Transverse colon (tissue), 4 donors: ENCODE data around the gene WFDC10A. TPM values are rescaled to one million over a fixed set of nuclear protein-coding genes. Genes with fewer than 3 reads are reported as not detected.

Experiments used
- DNase-seq: peaks from one replicate; pipeline ENCODE4 v3.0.0-alpha.2; 2019
- H3K27ac ChIP-seq, 4 donors: fragments of 200-600 bp; sonication (generic); 2 replicates each; pipeline ENCODE4 v1.5.1; 2016 to 2018; ENCODE audit warnings: inconsistent platforms in 4 of 4
- H3K27me3 ChIP-seq: fragments of 200-600 bp; sonication (generic); 2 replicates; pipeline ENCODE4 v1.5.1; 2017; ENCODE audit warnings: inconsistent platforms
- H3K36me3 ChIP-seq, 4 donors: fragments of 200-600 bp; sonication (generic); 2 replicates each; pipeline ENCODE4 v1.5.1; 2017 to 2019; ENCODE audit warnings: inconsistent platforms in 4 of 4
- H3K4me1 ChIP-seq, 4 donors: fragments of 200-600 bp; sonication (generic); 2 replicates each; pipeline ENCODE4 v1.5.1; 2017 to 2020; ENCODE audit warnings: inconsistent platforms in 4 of 4
- H3K4me3 ChIP-seq, 4 donors: fragments of 200-600 bp; sonication (generic); 1 replicate in 1 of 4; 2 replicates in 3 of 4; pipeline versions ENCODE4 v1.5.1 to v1.6.1; 2017 to 2019; ENCODE audit warnings: inconsistent platforms in 4 of 4
- H3K9me3 ChIP-seq, 2 donors: fragments of 200-600 bp; sonication (generic); 2 replicates each; pipeline ENCODE4 v1.5.1; 2017 to 2019; ENCODE audit warnings: inconsistent platforms in 2 of 2
- CTCF ChIP-seq, 5 experiments: fragments of 200-600 bp in 3 of 5; fragments of 450-650 bp in 2 of 5; sonication (generic) in 3 of 5; IDR thresholded peaks; 1 replicate in 2 of 5; 2 replicates in 3 of 5; pipeline ENCODE4 v1.5.1; 2016 to 2017; ENCODE audit warnings: antibody characterized with exemption in 5 of 5, inconsistent platforms in 3 of 5, mild to moderate bottlenecking in 2 of 5, moderate library complexity in 1 of 5
- EP300 ChIP-seq: sonication (generic); formaldehyde crosslinking; IDR thresholded peaks from one replicate; pipeline ENCODE4 v1.6.1; 2017; ENCODE audit warnings: antibody characterized with exemption, low read depth
- POLR2A ChIP-seq: fragments of 450-650 bp; IDR thresholded peaks from one replicate; pipeline ENCODE4 v1.6.1; 2016; ENCODE audit warnings: antibody characterized with exemption, mild to moderate bottlenecking, moderate library complexity
- POLR2AphosphoS5 ChIP-seq, 3 donors: sonication (generic); formaldehyde crosslinking; IDR thresholded peaks; one replicate each; pipeline ENCODE4 v1.6.1; 2016; ENCODE audit warnings: antibody characterized with exemption in 3 of 3
- WGBS, 2 donors: methylation state at CpG; one replicate each; pipeline ENCODE4 v1.1.5; 2018; ENCODE audit warnings: low coverage in 1 of 2; 5-methylcytosine and 5-hydroxymethylcytosine counted together
- in situ Hi-C, 4 donors: fragments of 200-750 bp; cut with MboI; loops; one replicate each; pipeline versions ENCODE4 v1.15.0 to v1.15.1; 2017; ENCODE audit warnings: low sequenced_read_pairs in 3 of 4, low pct_ligation_motif_present in 1 of 4, low pct_unique_long_range_greater_than_20kb in 1 of 4
- intact Hi-C: fragments of 100-400 bp; cut with DNase I; formaldehyde crosslinking; loops from one replicate; pipeline ENCODE4 v1.15.1; 2023; ENCODE audit warnings: low total_unique reads
- total RNA-seq, 4 donors: library from RNA; depleted of rRNA; stranded (reverse); fragments of >200 nt; gene quantifications; one replicate each; pipeline ENCODE4 v1.1.0, GENCODE V29; 2016

The WFDC10A gene
- total RNA-seq, 4 donors from 2014 or later, result not detected

GRCh38 chr20:45589725-45590124 is 39.8 kb upstream of the WFDC10A start:
- Histone ChIP-seq H3K27me3 (no peaks in the 10 kb centered on the region), H3K9me3 (no peaks in the 10 kb centered on the region), H3K4me1 (no peaks in the 10 kb centered on the region), H3K4me3 (no peak overlapping the region), H3K27ac (no peak overlapping the region), H3K36me3 (no peaks in the 10 kb centered on the region)
- intact Hi-C loops (no loop called here), in situ Hi-C loops (loop anchor here in 1 of 4 donors (25.0 kb wide), 1 partner anchor 173 kb away; no protein-coding TSS in a partner anchor)
- WGBS, 2 donors, result 19 to 43% methylated on average over 1 of the region's 1 CpG
- TF ChIP-seq POLR2AphosphoS5 (IDR thresholded peaks at IDR 0.05), result no peak
- TF ChIP-seq CTCF (IDR thresholded peaks at IDR 0.05), result no peak
- TF ChIP-seq POLR2A, result no peak
- TF ChIP-seq EP300, result no peak
- DNase-seq, result no peak

- Histone ChIP-seq H3K4me1 (no peaks in the 10 kb centered on the region), H3K4me3 (no peak overlapping the region), H3K36me3 (no peaks in the 10 kb centered on the region), H3K27ac (no peak overlapping the region), H3K27me3 (no peaks in the 10 kb centered on the region), H3K9me3 (no peaks in the 10 kb centered on the region)
- 32 to 46% methylated on average over 4 to 5 of the region's 5 CpGs for WGBS, 2 donors
- intact Hi-C loops (no loop called here), in situ Hi-C loops (loop anchor here in 1 of 4 donors (25.0 kb wide), 1 partner anchor 170 kb away; no protein-coding TSS in a partner anchor)
- no peak for TF ChIP-seq EP300
- TF ChIP-seq CTCF (IDR thresholded peaks at IDR 0.05), result peak; percentile 38 to 88 (median 63)
- DNase-seq, result no peak
Measured at GRCh38 chr20:45592574-45593189, 36.9 kb upstream of the WFDC10A start.

GRCh38 chr20:45593498-45593897 is 36.0 kb upstream of the WFDC10A start:
- no peaks in the 10 kb centered on the region for H3K36me3 ChIP-seq
- DNase-seq, result no peak
- intact Hi-C loops, result no loop called here
- no peak for TF ChIP-seq EP300
- no peak overlapping the region for H3K27ac ChIP-seq
- H3K27me3 ChIP-seq, result no peaks in the 10 kb centered on the region
- H3K4me1 ChIP-seq, result no peaks in the 10 kb centered on the region
- 17 to 100% methylated on average over 1 of the region's 1 CpG for WGBS, 2 donors
- no peaks in the 10 kb centered on the region for H3K9me3 ChIP-seq
- in situ Hi-C loops, result loop anchor here in 1 of 4 donors (25.0 kb wide), 1 partner anchor 169 kb away; no protein-coding TSS in a partner anchor
- no peak overlapping the region for H3K4me3 ChIP-seq

GRCh38 chr20:45595235-45595634 is 34.3 kb upstream of the WFDC10A start:
- 78% methylated on average over 1 of the region's 1 CpG; no CpG with 5 or more reads in 1 of the 2 donors for WGBS, 2 donors
- H3K27ac ChIP-seq, result no peak overlapping the region
- no peak overlapping the region for H3K4me3 ChIP-seq
- DNase-seq, result no peak
- intact Hi-C loops (no loop called here), in situ Hi-C loops (loop anchor here in 1 of 4 donors (25.0 kb wide), 1 partner anchor 167 kb away; no protein-coding TSS in a partner anchor)
- H3K36me3 ChIP-seq, result no peaks in the 10 kb centered on the region
- H3K9me3 ChIP-seq, result no peaks in the 10 kb centered on the region
- TF ChIP-seq POLR2AphosphoS5 (IDR thresholded peaks at IDR 0.05), result no peak
- TF ChIP-seq EP300, result no peak
- no peak for TF ChIP-seq POLR2A
- no peak for TF ChIP-seq CTCF (IDR thresholded peaks at IDR 0.05)
- no peaks in the 10 kb centered on the region for H3K27me3 ChIP-seq
- H3K4me1 ChIP-seq, result no peaks in the 10 kb centered on the region
